GM12874 (cell line): ENCODE measurements around the gene PGM2.

ENCODE experiments used
- CTCF ChIP-seq: IDR thresholded peaks from 2 replicates; pipeline ENCODE4 v1.5.1; 2011; ENCODE audit warnings: low read depth, mild to moderate bottlenecking, control low read depth, low read length, moderate library complexity; ENCODE audit not compliant: insufficient read depth

Gene PGM2

GRCh38 chr4:37835806-37836205 lies 9.3 kb downstream of the PGM2 start:
- no peak for TF ChIP-seq CTCF

GRCh38 chr4:37836274-37836673 lies 9.8 kb downstream of the PGM2 start:
- TF ChIP-seq CTCF, result no peak

GRCh38 chr4:37836838-37837440 lies 10.5 kb downstream of the PGM2 start:
- no peak for TF ChIP-seq CTCF

- no peak for TF ChIP-seq CTCF
These were observed 11.0 kb downstream of the PGM2 start for GRCh38 chr4:37837446-37837845.

- TF ChIP-seq CTCF, result no peak
These were observed 12.9 kb downstream of the PGM2 start for GRCh38 chr4:37839426-37839825.

GRCh38 chr4:37844204-37844603 lies 17.7 kb downstream of the PGM2 start:
- TF ChIP-seq CTCF, result no peak

- no peak for TF ChIP-seq CTCF
These were observed 18.7 kb downstream of the PGM2 start for GRCh38 chr4:37845201-37845600.
